ACC112 (cell line): Measurements from ENCODE around the gene RAI1.

Experiments used
- H2AFZ ChIP-seq: fragments of 200-600 bp; sonication (generic); one replicate; pipeline ENCODE4 v1.6.0; 2017; ENCODE audit warnings: antibody characterized with exemption, low read length; ENCODE audit not compliant: unreplicated experiment
- H3K27ac ChIP-seq: fragments of 200-600 bp; sonication (generic); 2 replicates; pipeline ENCODE4 v1.5.1; 2014; ENCODE audit warnings: low read depth, mild to moderate bottlenecking, antibody characterized with exemption, low read length, moderate library complexity
- H3K27me3 ChIP-seq: fragments of 200-600 bp; sonication (generic); 2 replicates; pipeline ENCODE4 v1.6.1; 2014; ENCODE audit warnings: mild to moderate bottlenecking, antibody characterized with exemption, low read length, moderate library complexity, mixed read lengths; ENCODE audit not compliant: insufficient read depth
- H3K36me3 ChIP-seq: fragments of 200-600 bp; sonication (generic); 2 replicates; pipeline ENCODE4 v1.6.1; 2016; ENCODE audit warnings: mild to moderate bottlenecking, antibody characterized with exemption, low read length, moderate library complexity, mixed read lengths; ENCODE audit not compliant: insufficient read depth
- H3K4me1 ChIP-seq: fragments of 200-600 bp; sonication (generic); one replicate; pipeline ENCODE4 v1.6.1; 2016; ENCODE audit warnings: low read length, mixed read lengths; ENCODE audit not compliant: insufficient read depth, unreplicated experiment, control insufficient read depth
- H3K4me3 ChIP-seq: fragments of 200-600 bp; sonication (generic); 2 replicates; pipeline ENCODE4 v1.5.1; 2014; ENCODE audit warnings: mild to moderate bottlenecking, low read depth, low read length
- H3K79me2 ChIP-seq: fragments of 200-600 bp; sonication (generic); one replicate; pipeline ENCODE4 v1.6.0; 2016; ENCODE audit warnings: low read length; ENCODE audit not compliant: control insufficient read depth, unreplicated experiment, insufficient read depth

The RAI1 gene

GRCh38 chr17:17783825-17784656 lies 102.8 kb downstream of the RAI1 start:
- Histone ChIP-seq H3K79me2 (no peaks in the 10 kb centered on the region), H2AFZ (no peak overlapping the region), H3K4me1 (peaks cover 12% of the 10 kb centered on the region), H3K27me3 (no peaks in the 10 kb centered on the region), H3K4me3 (peak overlapping the region; percentile 77), H3K36me3 (no peaks in the 10 kb centered on the region), H3K27ac (no peak overlapping the region)

GRCh38 chr17:17784657-17785267 lies 103.5 kb downstream of the RAI1 start:
- H3K4me1 ChIP-seq, result peaks cover 12% of the 10 kb centered on the region
- H3K4me3 ChIP-seq, result no peak overlapping the region
- H3K79me2 ChIP-seq, result no peaks in the 10 kb centered on the region

DNA sequence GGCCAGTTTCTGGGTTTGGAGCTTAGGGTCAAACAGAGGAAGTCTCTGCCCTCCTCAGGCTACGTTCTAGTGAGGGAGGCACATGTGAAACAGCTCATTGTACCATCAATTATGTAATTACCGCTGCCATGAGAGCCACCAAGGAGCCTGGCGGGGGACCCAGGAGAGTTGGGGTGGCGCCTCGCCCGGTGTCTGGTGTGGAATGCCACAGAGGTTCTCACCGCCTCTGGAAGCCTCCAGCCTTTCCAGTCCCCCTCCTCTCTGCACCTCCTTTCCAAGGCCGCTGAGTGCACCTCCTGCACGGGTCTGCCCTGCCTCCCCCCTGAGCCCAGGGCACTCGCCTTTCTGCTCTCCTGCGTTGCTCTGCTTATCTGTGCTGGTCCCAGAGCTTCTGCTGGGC lies 104.1 kb downstream of the RAI1 start:
- H2AFZ ChIP-seq, result no peak overlapping the region
- H3K4me1 ChIP-seq, result peaks cover 12% of the 10 kb centered on the region
- no peaks in the 10 kb centered on the region for H3K79me2 ChIP-seq
- H3K27me3 ChIP-seq, result no peaks in the 10 kb centered on the region
- no peaks in the 10 kb centered on the region for H3K36me3 ChIP-seq
- H3K27ac ChIP-seq, result no peak overlapping the region
- no peak overlapping the region for H3K4me3 ChIP-seq

More at GRCh38 chr17:17784657-17785267, 103.5 kb downstream of the RAI1 start:
- Histone ChIP-seq H3K27me3 (no peaks in the 10 kb centered on the region), H3K36me3 (no peaks in the 10 kb centered on the region), H2AFZ (no peak overlapping the region), H3K27ac (no peak overlapping the region)

- no peaks in the 10 kb centered on the region for H3K36me3 ChIP-seq
- peaks cover 5% of the 10 kb centered on the region for H3K79me2 ChIP-seq
- no peak overlapping the region for H3K27ac ChIP-seq
- no peak overlapping the region for H3K4me3 ChIP-seq
- H3K4me1 ChIP-seq, result peaks cover 4% of the 10 kb centered on the region
- H2AFZ ChIP-seq, result no peak overlapping the region
- H3K27me3 ChIP-seq, result no peaks in the 10 kb centered on the region
Measured at GRCh38 chr17:17786998-17787397, 105.7 kb downstream of the RAI1 start.

DNA sequence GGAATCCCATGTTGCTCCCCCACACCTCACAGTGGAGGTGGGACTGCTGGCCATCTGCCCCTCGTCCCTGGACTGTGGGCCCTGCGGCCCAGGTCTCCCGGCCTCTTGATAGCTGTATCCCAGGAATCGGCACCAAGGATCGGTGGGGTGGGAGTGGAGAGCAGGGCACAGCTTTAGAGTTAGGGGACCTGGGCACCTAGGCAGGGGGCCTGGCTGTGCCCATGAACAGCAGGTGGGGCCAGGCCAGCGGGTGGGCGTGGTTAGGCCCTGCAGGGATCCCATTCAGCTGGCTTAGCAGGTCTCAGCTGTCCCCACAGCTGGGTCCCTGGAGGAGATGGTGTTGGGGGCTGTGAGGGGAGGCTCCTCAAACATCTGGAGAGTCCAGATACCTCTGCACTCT lies 106.3 kb downstream of the RAI1 start:
- peaks cover 5% of the 10 kb centered on the region for H3K79me2 ChIP-seq
- no peaks in the 10 kb centered on the region for H3K27me3 ChIP-seq
- H3K4me3 ChIP-seq, result no peak overlapping the region
- H2AFZ ChIP-seq, result no peak overlapping the region
- no peak overlapping the region for H3K27ac ChIP-seq
- peaks cover 4% of the 10 kb centered on the region for H3K4me1 ChIP-seq
- no peaks in the 10 kb centered on the region for H3K36me3 ChIP-seq

DNA sequence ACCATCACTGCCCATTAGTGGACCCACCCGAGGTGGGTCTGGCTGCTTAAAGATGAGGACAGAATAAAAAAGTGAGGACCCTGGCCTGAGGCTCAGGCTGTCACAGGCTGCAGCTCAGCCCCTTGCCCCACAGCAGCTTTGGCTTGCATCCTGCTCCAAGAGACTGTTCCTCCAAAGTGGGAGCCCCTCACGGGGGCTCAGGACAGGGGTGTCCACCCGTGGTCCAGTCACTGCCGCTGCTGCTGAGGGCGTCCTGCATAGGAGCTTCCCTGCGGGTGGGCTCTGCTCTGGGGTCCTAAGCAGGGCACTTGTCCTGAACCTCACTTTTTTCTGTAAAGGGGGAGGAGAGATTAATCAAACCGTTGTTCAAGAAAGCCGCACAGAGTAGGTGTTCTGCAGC lies 107.7 kb downstream of the RAI1 start:
- Histone ChIP-seq H3K79me2 (peaks cover 5% of the 10 kb centered on the region), H2AFZ (no peak overlapping the region), H3K27ac (no peak overlapping the region), H3K27me3 (no peaks in the 10 kb centered on the region), H3K4me1 (no peaks in the 10 kb centered on the region), H3K36me3 (no peaks in the 10 kb centered on the region), H3K4me3 (no peak overlapping the region)

DNA sequence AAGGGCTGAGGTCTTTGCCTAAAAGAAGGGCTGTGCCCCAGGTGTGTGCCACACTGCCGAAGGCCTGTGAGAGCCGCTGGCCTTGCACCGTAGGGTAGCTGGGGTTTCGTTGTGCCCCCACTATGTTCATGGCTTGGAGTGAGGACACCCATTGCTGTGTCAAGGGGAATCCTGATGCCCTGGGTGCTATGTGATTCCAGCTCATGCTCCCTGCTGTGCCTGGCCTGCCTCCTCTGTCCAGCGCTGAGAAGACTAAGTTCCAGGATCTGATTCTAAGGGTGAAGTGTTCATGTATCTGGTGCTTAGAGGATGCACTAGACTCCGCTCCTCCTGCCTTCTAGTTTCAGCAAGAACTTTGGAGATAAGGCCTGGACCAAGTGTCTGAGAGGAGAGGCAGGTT lies 108.2 kb downstream of the RAI1 start:
- Histone ChIP-seq H3K36me3 (no peaks in the 10 kb centered on the region), H3K27me3 (no peaks in the 10 kb centered on the region), H2AFZ (no peak overlapping the region), H3K4me3 (no peak overlapping the region), H3K4me1 (no peaks in the 10 kb centered on the region), H3K79me2 (peaks cover 5% of the 10 kb centered on the region), H3K27ac (no peak overlapping the region)

GRCh38 chr17:17789828-17790636 lies 108.8 kb downstream of the RAI1 start:
- no peak overlapping the region for H3K4me3 ChIP-seq
- H3K79me2 ChIP-seq, result peaks cover 5% of the 10 kb centered on the region
- H2AFZ ChIP-seq, result no peak overlapping the region
- no peak overlapping the region for H3K27ac ChIP-seq
- no peaks in the 10 kb centered on the region for H3K4me1 ChIP-seq
- H3K27me3 ChIP-seq, result no peaks in the 10 kb centered on the region
- no peaks in the 10 kb centered on the region for H3K36me3 ChIP-seq

DNA sequence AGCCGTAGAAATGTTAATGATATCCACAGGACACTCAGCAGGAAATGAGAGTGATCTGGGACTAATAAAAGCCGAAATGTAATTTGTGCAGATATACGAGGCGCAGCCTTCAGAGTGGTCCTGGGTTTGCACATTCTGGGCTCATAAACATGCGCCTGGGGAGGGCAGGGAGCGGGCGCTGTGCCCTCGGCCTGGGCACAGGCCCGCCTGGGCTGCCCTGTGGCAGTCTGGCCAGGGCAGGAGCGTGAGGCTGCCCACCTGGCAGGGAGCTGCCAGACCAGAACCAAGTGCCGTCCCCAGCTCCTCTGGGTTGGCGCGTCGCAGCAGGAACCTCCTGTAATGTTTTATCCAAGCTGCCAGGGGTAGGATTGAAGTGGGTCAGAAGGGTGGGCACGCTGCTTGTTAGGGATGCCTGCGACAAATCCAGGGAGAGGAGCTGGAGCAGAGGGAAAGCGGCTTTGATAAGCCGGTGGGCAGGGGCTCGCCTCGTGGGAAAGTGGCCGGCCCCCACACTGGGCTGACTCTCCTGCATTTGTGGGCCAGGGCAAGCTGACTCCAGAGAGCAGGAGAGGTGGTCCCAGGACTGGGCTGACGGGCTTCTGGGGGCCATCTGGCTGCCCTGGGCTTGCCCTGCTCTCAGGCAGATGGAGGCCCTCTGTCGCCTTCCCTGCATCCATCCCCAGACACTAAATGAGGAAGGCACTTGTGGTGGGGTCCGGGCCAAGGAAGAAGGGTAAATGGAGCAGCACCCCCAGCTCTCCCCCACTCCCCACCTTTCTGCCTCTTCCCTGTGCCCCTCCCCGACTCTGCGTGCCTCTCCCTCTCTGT lies 109.6 kb downstream of the RAI1 start:
- no peak overlapping the region for H3K4me3 ChIP-seq
- H3K4me1 ChIP-seq, result no peaks in the 10 kb centered on the region
- peaks cover 5% of the 10 kb centered on the region for H3K79me2 ChIP-seq
- no peak overlapping the region for H2AFZ ChIP-seq
- H3K27me3 ChIP-seq, result no peaks in the 10 kb centered on the region
- H3K27ac ChIP-seq, result no peak overlapping the region
- H3K36me3 ChIP-seq, result no peaks in the 10 kb centered on the region

DNA sequence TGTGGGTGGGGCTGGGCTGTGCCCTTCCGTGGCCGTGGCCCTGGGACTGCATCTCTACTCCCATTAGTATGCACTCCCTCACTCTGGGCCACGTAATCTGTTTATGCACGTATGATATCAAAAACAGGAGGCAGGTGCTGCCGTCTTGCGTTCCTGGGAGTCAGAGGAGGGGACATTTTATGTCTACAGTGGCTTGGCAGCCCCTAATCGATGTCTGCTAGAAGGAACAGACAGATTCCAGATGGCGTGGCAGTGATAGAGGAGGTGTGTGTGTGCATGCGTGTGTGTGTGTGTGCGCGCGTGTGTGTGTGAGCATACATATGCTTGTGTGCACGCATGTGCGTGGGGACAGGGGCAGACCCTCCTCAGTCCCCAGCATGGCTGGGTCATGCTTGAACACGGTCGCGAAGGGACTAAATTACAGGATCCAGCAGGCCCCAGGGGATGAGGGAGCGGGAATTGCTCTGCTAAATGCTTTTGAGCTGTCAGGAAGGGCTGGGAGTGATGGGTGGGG lies 110.8 kb downstream of the RAI1 start:
- no peak overlapping the region for H3K27ac ChIP-seq
- H2AFZ ChIP-seq, result no peak overlapping the region
- H3K27me3 ChIP-seq, result no peaks in the 10 kb centered on the region
- H3K36me3 ChIP-seq, result no peaks in the 10 kb centered on the region
- no peak overlapping the region for H3K4me3 ChIP-seq
- peaks cover 5% of the 10 kb centered on the region for H3K79me2 ChIP-seq
- H3K4me1 ChIP-seq, result no peaks in the 10 kb centered on the region
